ENCODE results near the gene INPP5D.

DNA sequence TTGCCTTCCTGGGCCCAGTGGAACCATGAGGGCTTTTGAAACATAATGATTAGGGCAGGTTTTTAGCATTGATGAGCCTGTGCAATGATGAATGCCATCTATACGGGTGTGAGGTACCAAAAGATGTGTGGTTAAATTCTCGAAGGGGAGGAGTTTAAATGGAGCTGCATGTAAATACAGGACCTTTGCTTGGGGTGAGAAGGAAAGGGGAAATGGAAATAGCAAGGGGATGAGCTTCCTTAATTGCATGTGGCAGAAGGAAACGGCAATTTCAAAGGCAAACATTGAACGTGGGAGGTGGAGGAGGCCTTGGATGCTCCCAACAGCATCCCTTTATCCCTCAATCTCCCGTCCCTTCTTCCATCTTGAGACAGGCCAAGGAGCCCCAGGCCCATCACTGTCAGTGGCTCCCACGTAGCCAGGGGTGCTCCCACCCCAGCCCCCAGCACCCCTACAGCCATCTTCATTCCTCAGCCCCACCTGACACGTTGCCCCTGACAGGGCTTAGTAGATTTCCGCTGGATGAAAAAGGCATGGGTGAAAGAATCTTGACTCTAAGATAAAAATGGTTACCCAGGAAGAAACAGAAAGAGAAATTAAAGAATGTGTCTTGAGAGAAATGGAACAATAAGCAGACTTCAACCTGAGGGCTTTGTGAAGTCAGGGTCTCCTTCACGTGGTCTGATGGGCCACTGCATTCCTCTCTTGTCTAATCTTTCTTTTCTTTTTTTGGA, 32.5 kb downstream of the INPP5D start:
- no peak for TF ChIP-seq EZH2phosphoT487 (IDR thresholded peaks at IDR 0.05; ENCODE audit: low read depth)
- TF ChIP-seq, protein P1, sequence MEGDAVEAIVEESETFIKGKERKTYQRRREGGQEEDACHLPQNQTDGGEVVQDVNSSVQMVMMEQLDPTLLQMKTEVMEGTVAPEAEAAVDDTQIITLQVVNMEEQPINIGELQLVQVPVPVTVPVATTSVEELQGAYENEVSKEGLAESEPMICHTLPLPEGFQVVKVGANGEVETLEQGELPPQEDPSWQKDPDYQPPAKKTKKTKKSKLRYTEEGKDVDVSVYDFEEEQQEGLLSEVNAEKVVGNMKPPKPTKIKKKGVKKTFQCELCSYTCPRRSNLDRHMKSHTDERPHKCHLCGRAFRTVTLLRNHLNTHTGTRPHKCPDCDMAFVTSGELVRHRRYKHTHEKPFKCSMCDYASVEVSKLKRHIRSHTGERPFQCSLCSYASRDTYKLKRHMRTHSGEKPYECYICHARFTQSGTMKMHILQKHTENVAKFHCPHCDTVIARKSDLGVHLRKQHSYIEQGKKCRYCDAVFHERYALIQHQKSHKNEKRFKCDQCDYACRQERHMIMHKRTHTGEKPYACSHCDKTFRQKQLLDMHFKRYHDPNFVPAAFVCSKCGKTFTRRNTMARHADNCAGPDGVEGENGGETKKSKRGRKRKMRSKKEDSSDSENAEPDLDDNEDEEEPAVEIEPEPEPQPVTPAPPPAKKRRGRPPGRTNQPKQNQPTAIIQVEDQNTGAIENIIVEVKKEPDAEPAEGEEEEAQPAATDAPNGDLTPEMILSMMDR (IDR thresholded peaks at IDR 0.05; ENCODE audit: low read depth, low read length) = no peak

Measured in OCI-LY3 (cell line).